ENCODE measurements around the gene MOB2.
A peak's percentile ranks its signal among the peaks of the same experiment; 100 is the strongest.

MOB2 gene

GRCh38 chr11:1517117-1518005, 30.8 kb upstream of the MOB2 start:
- TF ChIP-seq SIN3A (IDR thresholded peaks at IDR 0.05; ENCODE audit: borderline replicate concordance, insufficient read depth, low read length) (no peak), POLR2AphosphoS5 (IDR thresholded peaks at IDR 0.05; ENCODE audit: low read depth, low read length) (no peak), TAF1 (IDR thresholded peaks at IDR 0.05; ENCODE audit: borderline replicate concordance, insufficient read depth, low read length) (no peak), FOXP2 (optimal IDR thresholded peaks at IDR 0.05; ENCODE audit: borderline replicate concordance, extremely low read depth, extremely low read length, insufficient read depth) (no peak), REST (IDR thresholded peaks at IDR 0.05; ENCODE audit: insufficient read depth in 1 of 2, low read depth in 2 of 2, low read length in 2 of 2) (no peak)

GRCh38 chr11:1516273-1517067, 29.9 kb upstream of the MOB2 start:
- TF ChIP-seq POLR2AphosphoS5 (IDR thresholded peaks at IDR 0.05; ENCODE audit: low read depth, low read length), result no peak
- TF ChIP-seq FOXP2 (optimal IDR thresholded peaks at IDR 0.05; ENCODE audit: borderline replicate concordance, extremely low read depth, extremely low read length, insufficient read depth), result no peak
- no peak for TF ChIP-seq SIN3A (IDR thresholded peaks at IDR 0.05; ENCODE audit: borderline replicate concordance, insufficient read depth, low read length)
- TF ChIP-seq REST (IDR thresholded peaks at IDR 0.05; ENCODE audit: insufficient read depth in 1 of 2, low read depth in 2 of 2, low read length in 2 of 2), result no peak
- TF ChIP-seq TAF1 (IDR thresholded peaks at IDR 0.05; ENCODE audit: borderline replicate concordance, insufficient read depth, low read length), result no peak

GRCh38 chr11:1515082-1516060, 28.8 kb upstream of the MOB2 start:
- TF ChIP-seq TAF1 (IDR thresholded peaks at IDR 0.05; ENCODE audit: borderline replicate concordance, insufficient read depth, low read length) (no peak), FOXP2 (optimal IDR thresholded peaks at IDR 0.05; ENCODE audit: borderline replicate concordance, extremely low read depth, extremely low read length, insufficient read depth) (peak; percentile 73)

GRCh38 chr11:1514336-1515061, 27.9 kb upstream of the MOB2 start:
- TF ChIP-seq FOXP2 (optimal IDR thresholded peaks at IDR 0.05; ENCODE audit: borderline replicate concordance, extremely low read depth, extremely low read length, insufficient read depth) (no peak), TAF1 (IDR thresholded peaks at IDR 0.05; ENCODE audit: borderline replicate concordance, insufficient read depth, low read length) (no peak), SIN3A (IDR thresholded peaks at IDR 0.05; ENCODE audit: borderline replicate concordance, insufficient read depth, low read length) (no peak)

- no peak for TF ChIP-seq FOXP2 (optimal IDR thresholded peaks at IDR 0.05; ENCODE audit: borderline replicate concordance, extremely low read depth, extremely low read length, insufficient read depth)
Observed at GRCh38 chr11:1513326-1514296, 27.0 kb upstream of the MOB2 start.

Measured in PFSK-1 (cell line).